ENCODE results near the gene CD80.

The CD80 gene

GRCh38 chr3:119542168-119542767, 17.1 kb downstream of the CD80 start:
- DNase-seq: no peak

- DNase-seq: no peak
These were observed 17.9 kb downstream of the CD80 start for GRCh38 chr3:119541547-119541946.

DNA sequence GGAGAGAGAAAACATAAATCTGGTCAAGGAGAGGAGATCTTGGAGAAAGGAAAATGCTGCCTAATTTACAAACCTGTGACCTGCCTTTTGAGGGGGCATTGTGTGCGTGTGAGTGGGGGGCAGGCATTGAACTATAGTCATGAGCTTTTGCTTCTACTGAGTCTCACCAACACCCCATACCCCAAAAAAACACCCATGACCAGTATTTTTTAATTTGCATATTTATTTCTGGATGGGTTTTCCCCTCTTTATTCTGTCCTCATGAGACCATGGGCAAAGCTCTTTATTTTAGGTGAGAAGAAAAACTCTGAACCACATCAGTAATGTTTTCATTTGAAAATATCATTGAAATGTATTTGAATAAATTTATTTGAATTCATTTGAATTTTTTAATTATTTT, 20.6 kb downstream of the CD80 start:
- no peak for DNase-seq

- DNase-seq: no peak
These were observed 22.7 kb downstream of the CD80 start for GRCh38 chr3:119536757-119537156.

DNA sequence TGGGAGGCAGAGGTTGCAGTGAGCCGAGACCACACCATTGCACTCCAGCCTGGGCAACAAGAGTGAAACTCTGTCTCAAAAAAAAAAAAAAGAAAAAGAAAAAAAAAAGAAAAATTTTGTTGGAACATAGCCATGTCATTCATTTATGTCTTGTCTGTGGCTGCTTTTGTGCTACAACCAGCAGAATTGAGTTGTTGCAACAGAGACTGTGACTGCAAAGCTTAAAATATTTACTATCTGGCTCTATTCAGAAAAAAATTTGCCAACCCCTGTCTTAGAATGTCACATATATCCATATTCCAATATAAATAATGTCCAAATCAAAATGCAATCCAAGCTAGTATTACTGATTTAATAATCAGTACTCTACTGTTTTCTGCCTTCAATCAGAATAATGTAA, 25.1 kb downstream of the CD80 start:
- no peak for DNase-seq

- DNase-seq: no peak
These were observed 28.3 kb downstream of the CD80 start for GRCh38 chr3:119531151-119531550.

GRCh38 chr3:119530456-119530855, 29.0 kb downstream of the CD80 start:
- no peak for DNase-seq

DNA sequence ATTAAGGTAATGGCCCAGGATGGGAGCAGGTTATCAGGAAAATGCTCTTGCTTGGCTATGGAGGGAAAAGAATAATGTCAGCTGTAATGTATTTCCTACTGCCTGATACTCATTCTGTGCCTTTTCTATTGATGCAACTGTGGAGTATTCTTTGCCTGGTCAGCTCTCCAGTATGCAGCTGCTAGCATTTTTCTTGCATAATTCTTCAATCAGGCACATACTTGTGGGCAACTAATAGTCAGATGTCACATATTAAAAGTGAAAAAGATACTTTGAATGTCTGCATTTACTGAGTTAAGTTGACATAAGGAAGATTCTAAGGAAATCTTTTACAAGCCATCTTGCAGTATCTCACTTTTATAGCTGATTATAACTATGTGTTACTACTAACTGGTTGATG, 29.5 kb downstream of the CD80 start:
- no peak for DNase-seq

GRCh38 chr3:119527714-119528113, 31.7 kb downstream of the CD80 start:
- DNase-seq: no peak

DNA sequence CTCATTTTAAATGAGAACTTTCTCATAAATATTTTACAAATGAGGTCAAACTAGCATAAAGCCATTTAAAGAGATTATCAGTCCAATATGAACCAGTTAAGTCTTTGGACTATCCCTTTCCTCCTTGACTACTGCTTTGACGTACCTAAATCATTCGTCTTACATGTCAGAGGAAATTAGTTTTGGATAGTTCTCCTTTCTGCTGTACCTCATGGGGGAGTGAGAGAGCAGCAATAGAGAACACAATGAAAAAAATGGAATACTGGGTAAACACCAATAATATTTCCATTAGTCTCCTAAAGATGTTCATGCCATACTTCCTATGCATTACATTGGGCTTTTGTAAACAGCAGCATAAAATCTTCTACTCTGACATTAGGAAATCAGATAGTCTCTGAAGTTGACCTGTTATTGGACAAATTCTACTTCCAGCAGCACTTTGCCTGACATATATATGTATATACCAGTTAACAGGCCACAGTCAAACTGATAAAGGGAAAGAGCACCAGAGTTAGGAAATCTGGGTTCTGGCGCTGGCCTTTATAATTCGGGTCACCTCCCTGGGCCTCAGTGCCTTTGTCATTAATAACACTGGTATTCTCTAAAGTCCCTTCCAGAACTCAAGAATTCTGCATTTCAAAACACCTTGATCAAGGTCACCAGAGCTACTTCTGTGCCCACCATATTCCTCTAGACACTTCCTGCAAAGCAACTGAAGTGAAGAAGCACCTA, 34.3 kb downstream of the CD80 start:
- no peak for DNase-seq

DNA sequence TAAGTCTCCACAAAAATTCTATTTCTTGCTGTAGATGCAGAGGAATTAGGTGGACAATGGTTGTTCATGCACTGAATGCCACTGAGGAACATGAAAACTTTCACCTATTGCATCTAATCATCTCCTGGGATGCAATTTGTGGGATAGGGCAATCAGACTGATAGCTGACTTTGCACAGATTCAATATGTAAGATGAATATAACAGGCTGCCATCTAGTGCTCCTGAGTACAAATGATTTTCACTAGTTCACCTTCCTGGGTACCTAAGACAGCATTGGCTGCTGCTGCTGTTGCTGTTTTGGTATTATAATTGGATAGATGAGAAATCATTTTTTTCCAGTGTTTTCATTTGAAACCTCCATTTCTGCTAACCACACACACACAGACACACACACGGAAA, 41.4 kb downstream of the CD80 start:
- DNase-seq: no peak

- no peak for DNase-seq
These were observed 42.3 kb downstream of the CD80 start for GRCh38 chr3:119517112-119517511.

GRCh38 chr3:119514637-119515036, 44.8 kb downstream of the CD80 start:
- no peak for DNase-seq

GRCh38 chr3:119510690-119511089, 48.7 kb downstream of the CD80 start:
- DNase-seq: no peak

GRCh38 chr3:119508172-119508845, 51.1 kb downstream of the CD80 start:
- DNase-seq: no peak

- no peak for DNase-seq
These were observed 52.0 kb downstream of the CD80 start for GRCh38 chr3:119507404-119507803.

GRCh38 chr3:119506631-119507030, 52.8 kb downstream of the CD80 start:
- no peak for DNase-seq

- DNase-seq: no peak
These were observed 58.5 kb downstream of the CD80 start for GRCh38 chr3:119500901-119501300.

DNA sequence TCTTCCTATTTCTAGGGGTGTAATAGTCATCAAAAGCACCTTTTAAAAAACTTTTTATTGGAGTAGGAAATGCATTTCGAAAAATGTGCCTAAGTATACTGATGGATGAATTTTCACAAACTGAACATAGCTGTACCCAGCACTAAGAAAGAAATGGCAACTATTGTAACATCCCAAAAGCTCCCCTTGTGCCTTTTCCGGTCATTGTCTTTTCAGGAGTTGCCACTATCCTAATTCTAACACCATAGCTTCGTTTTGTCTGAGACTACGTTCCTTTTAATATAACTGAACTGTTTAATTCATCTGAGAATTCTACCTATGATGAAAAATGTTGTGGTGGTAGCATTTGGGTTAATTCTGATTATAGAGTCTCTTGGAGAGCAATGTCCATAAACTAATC, 59.1 kb downstream of the CD80 start:
- no peak for DNase-seq

DNA sequence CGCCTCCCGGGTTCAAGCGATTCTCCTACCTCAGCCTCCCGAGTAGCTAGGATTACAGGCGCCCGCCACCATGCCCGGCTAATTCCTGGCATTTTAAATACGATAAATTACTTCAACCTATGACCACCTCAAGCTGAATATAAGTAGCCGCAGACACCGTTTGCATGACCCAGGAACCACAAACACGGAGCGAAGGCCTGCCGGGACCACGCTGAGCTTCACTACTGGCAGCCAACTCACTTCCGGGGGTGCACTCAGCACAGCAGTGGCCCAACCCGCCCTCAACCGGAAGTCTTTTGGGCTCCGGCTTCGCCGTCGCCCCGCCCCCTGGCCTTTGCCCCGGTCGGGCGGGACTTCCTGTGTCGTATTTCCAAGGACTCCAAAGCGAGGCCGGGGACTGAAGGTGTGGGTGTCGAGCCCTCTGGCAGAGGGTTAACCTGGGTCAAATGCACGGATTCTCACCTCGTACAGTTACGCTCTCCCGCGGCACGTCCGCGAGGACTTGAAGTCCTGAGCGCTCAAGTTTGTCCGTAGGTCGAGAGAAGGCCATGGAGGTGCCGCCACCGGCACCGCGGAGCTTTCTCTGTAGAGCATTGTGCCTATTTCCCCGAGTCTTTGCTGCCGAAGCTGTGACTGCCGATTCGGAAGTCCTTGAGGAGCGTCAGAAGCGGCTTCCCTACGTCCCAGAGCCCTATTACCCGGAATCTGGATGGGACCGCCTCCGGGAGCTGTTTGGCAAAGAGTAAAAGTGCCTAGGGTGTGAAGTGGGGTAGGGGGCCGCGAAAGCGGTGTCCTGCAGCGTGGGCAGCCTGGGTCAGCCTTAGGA, 61.0 kb downstream of the CD80 start, which contains the start of gene TIMMDC1:
Gene TIMMDC1, plus strand, starts transcription at position 362 of the 826 bp plus-strand sequence. Its CDS starts 187 bp downstream, at position 549.
- DNase-seq: peak; percentile 98

DNA sequence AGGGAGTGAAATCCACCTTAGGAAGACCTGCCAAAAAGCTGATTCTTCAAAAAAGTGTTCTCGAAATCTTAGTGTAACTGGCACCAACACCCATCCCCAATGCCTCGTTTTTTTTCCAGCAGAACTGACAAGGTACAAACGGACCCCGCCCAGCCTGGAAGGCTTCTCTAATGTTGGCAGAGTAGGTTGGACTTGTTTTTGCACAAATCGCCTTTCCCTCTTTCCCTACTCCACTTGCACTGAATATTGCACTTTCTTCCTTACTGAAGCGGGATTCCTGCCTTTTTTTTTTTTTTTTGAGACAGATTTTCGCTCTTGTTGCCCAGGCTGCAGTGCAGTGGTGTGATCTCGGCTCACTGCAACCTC, 61.6 kb downstream of the CD80 start:
- no peak for DNase-seq

GRCh38 chr3:119494597-119494996, 64.8 kb downstream of the CD80 start:
- no peak for DNase-seq

GRCh38 chr3:119492810-119493209, 66.6 kb downstream of the CD80 start:
- DNase-seq: no peak

Measured in activated CD8-positive, alpha-beta memory T cell treated with anti-CD3 and anti-CD28 coated beads, Interleukin-2, amount 50 U/mL, for 4 hours (primary cell).